HG02798 (cell line): Measurements from ENCODE around the gene D2HGDH.
A peak's percentile ranks its signal among the peaks of the same experiment; 100 is the strongest.
"Not testable (repeated sequence)": the region's sequence is repeated elsewhere in the genome, so short reads cannot be mapped to it uniquely, and the experiment has no call there.

Experiments
- ATAC-seq: cut with Tn5 transposase; IDR thresholded peaks from one replicate; pipeline ENCODE4 v1.9.1; 2021; ENCODE audit warnings: mild to moderate bottlenecking; ENCODE audit not compliant: unreplicated experiment, poor library complexity

D2HGDH gene

GRCh38 chr2:241803387-241804325 is 69.2 kb downstream of the D2HGDH start:
- ATAC-seq = peak; percentile 50

GRCh38 chr2:241804326-241805229 is 70.1 kb downstream of the D2HGDH start:
- ATAC-seq = no peak

GRCh38 chr2:241806217-241806616 is 71.8 kb downstream of the D2HGDH start:
- not testable (repeated sequence) for ATAC-seq

- no peak for ATAC-seq
Measured at GRCh38 chr2:241808051-241808720, 73.8 kb downstream of the D2HGDH start.

- no peak for ATAC-seq
Measured at GRCh38 chr2:241808721-241809382, 74.4 kb downstream of the D2HGDH start, which contains the start of gene NEU4. Gene NEU4, plus strand, starts transcription at chr2:241809193. Its CDS starts 5,292 bp downstream, at chr2:241814485.

GRCh38 chr2:241809383-241810306 is 75.2 kb downstream of the D2HGDH start:
- ATAC-seq = no peak

- no peak for ATAC-seq
Measured at GRCh38 chr2:241810307-241811200, 76.1 kb downstream of the D2HGDH start.

- no peak for ATAC-seq
Measured at GRCh38 chr2:241811201-241811951, 76.9 kb downstream of the D2HGDH start.

- no peak for ATAC-seq
Measured at GRCh38 chr2:241811952-241812729, 77.7 kb downstream of the D2HGDH start.

- ATAC-seq = no peak
Measured at GRCh38 chr2:241812730-241813643, 78.6 kb downstream of the D2HGDH start.

GRCh38 chr2:241813644-241814392 is 79.4 kb downstream of the D2HGDH start:
- ATAC-seq = no peak

GRCh38 chr2:241814393-241814642 is 79.9 kb downstream of the D2HGDH start:
- no peak for ATAC-seq

GRCh38 chr2:241814643-241815476 is 80.4 kb downstream of the D2HGDH start:
- no peak for ATAC-seq
